ENCODE results near the gene KIAA1217.

- TF ChIP-seq CTCF (IDR thresholded peaks at IDR 0.05; ENCODE audit: low read depth, low read length) (no peak), EZH2phosphoT487 (IDR thresholded peaks at IDR 0.05; ENCODE audit: low read depth) (no peak)
These were observed 309.5 kb downstream of the KIAA1217 start for GRCh38 chr10:24518411-24518810.
